NCI-H2171 (cell line): ENCODE data around the gene EYS.
"Not testable (repeated sequence)": the region's sequence is repeated elsewhere in the genome, so short reads cannot be mapped to it uniquely, and the experiment has no call there.

Experiments
- DNase-seq: peaks from one replicate; lab custom pipeline; 2025; lab: John Stamatoyannopoulos, UW

Gene EYS

GRCh38 chr6:64467656-64468055 is 1239.4 kb downstream of the EYS start:
- DNase-seq, result no peak

DNA sequence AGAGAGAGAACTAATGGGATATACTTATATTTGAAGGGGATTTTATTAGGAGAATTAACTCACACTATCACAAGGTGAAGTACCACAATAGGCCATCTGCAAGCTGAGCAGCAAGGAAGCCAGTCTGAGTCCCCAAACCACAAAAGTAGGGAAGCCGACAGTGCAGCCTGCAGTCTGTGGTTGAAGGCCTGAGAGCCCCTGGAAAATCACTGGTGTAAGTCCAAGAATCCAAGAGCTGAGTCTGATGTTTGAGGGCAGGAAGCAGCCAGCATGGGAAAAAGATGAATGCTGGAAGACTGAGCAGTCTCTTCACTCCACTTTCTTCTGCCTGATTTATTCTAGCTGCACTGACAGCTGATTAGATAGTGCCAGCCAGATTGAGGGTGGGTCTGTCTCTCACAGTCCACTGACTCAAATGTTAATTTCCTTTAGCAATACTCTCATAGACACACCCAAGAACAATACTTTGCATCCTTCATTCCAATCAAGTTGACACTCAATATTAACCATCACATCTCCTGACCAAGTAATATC is 1247.5 kb downstream of the EYS start:
- DNase-seq, result peak; percentile 5

DNA sequence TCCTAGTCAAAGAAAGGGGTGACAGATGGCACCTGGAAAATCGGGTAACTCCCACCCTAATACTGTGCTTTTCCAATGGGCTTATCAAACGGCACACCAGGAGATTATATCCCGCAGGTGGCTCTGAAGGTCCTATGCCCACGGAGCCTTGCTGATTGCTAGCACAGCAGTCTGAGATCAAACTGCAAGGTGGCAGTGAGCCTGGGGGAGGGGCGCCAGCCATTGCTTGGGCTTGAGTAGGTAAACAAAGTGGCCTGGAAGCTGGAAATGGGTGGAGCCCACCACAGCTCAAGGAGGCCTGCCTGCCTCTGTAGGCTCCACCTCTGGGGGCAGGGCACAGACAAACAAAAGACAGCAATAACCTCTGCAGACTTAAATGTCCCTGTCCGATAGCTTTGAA is 1258.9 kb downstream of the EYS start:
- DNase-seq, result not testable (repeated sequence)

DNA sequence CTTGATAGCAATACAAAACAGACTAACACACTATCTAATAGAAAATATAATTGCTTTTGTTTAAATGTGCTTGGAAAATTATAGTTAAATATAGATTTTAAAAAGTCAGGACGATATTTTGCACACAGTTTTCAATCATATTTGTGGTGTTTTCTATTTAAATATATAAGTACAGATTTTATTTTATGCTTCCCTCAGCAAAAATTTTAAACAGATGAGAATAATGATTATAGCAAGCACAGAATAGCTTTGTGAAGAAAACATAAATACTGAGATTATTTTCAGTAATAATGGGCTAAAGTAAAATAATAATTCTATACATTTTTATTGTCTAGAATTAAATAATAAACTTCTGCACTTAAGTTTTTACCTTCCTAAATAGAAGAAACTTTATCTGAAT is 1262.0 kb downstream of the EYS start:
- no peak for DNase-seq

DNA sequence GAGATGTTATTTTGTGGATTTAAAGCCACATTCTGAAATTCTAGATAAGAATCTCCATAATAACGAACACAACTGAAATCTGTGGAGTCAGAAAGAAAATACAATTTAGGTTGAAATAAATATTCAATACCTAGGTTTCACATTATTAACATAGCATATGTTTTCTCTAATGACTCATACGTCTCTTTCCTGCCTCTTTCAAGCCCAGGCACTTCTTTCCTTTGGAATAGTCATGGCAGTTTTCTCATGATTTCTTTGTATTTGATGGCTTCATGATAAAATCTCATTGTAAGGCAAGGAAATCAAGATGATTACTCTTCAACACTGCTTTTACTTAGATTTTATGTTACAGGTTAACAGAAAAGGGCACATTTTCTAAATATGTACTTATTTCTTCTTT is 1267.8 kb downstream of the EYS start:
- DNase-seq, result no peak

GRCh38 chr6:64437996-64438395 is 1269.0 kb downstream of the EYS start:
- no peak for DNase-seq

- DNase-seq, result no peak
These were observed 1277.1 kb downstream of the EYS start for GRCh38 chr6:64429926-64430325.

GRCh38 chr6:64428186-64428585 is 1278.8 kb downstream of the EYS start:
- DNase-seq, result no peak

- no peak for DNase-seq
These were observed 1291.1 kb downstream of the EYS start for GRCh38 chr6:64415926-64416325.

GRCh38 chr6:64411226-64411625 is 1295.8 kb downstream of the EYS start:
- no peak for DNase-seq

GRCh38 chr6:64409948-64410347 is 1297.1 kb downstream of the EYS start:
- no peak for DNase-seq

DNA sequence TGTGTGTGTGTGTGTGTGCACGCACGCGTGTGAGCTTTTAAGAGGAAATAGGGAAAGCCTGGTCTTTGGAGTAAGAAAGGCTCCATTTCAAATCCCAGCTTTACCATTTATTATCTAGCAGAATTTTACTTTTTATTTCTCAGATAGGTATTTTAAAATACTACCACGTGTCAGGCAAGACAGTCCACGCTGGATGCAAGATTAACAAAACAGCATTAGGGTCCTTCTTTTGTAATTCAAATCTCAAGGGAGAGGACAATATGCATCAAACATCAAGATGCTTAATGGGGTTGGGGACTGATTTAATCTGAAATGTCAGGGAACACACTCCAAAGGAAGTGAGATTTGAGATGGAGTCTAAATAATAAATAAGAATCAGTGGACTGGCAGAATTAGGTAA is 1302.6 kb downstream of the EYS start:
- no peak for DNase-seq

DNA sequence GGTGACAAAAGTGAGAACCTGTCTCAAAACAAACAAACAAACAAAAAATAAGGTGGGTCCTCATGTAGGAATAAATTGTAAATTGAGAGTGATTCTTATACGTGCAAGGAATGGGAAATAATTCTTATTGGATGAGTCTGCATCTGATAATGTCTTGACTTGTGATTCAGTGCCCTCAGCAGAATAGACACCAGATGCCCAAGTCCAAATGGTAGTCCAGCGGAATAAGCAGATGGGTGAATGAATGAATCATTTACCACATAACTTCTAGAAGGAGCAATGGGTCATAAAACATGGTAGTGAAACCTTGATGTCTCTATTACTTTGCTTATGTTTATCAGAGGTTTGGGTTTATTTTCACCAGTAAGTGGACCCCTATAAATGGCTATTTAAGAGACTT is 1323.7 kb downstream of the EYS start:
- DNase-seq, result no peak

GRCh38 chr6:64376394-64376793 is 1330.6 kb downstream of the EYS start:
- no peak for DNase-seq

DNA sequence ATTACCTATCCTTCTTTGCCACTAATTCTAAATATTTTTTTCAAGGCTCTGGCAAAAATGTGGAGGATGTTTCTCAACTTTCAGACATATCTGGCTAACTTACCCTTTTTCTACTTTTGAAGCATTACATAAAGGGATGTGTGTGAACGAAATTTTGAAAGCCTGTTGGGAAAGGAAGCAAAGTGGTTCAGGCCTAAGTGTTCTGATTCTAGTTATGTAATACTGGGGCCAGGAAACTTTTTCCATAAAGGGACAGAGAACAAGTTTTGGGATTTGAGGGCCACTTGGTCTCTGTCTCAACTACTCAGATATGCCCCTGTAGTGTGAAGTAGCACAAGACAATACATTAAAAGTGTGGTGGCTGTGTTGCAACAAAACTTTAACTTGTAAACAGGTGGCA is 1349.6 kb downstream of the EYS start:
- no peak for DNase-seq

GRCh38 chr6:64347411-64347810 is 1359.6 kb downstream of the EYS start:
- DNase-seq, result no peak

GRCh38 chr6:64335195-64335594 is 1371.8 kb downstream of the EYS start:
- no peak for DNase-seq

DNA sequence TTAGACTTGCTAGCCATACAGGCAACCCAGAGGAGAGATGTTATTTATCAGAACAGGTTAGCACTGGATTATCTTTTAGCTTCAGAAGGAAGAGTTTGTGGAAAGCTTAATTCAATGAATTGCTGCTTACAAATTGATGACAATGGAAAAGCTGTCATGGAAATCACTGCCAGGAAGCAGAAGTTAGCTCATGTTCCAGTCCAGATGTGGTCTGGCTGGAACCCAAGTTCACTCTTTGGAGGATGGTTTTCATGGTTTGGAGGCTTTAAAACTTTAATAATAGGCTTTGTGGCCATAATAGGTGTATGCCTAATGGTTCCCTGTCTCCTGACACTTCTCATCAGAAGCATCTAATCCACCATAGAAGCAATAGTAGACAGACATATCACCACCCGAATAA is 1372.4 kb downstream of the EYS start:
- no peak for DNase-seq

GRCh38 chr6:64330694-64331307 is 1376.2 kb downstream of the EYS start:
- peak; percentile 8 for DNase-seq

- no peak for DNase-seq
These were observed 1380.1 kb downstream of the EYS start for GRCh38 chr6:64326939-64327338.

GRCh38 chr6:64325093-64325492 is 1381.9 kb downstream of the EYS start:
- DNase-seq, result no peak

GRCh38 chr6:64310214-64310613 is 1396.8 kb downstream of the EYS start:
- DNase-seq, result no peak

GRCh38 chr6:64301307-64302236 is 1405.5 kb downstream of the EYS start:
- DNase-seq, result no peak
